Activated T-cell treated with anti-CD3 and anti-CD28 coated beads, Interleukin-2, amount 50 U/mL, for 72 hours (primary cell): ENCODE data around the gene ANAPC16. TPM values are rescaled to one million over a fixed set of nuclear protein-coding genes. Genes with fewer than 3 reads are reported as not detected.
"Not testable (repeated sequence)": the region's sequence is repeated elsewhere in the genome, so short reads cannot be mapped to it uniquely, and the experiment has no call there.

Source experiments
- ATAC-seq, 2 donors: fragments of 150-1000 bp; cut with Tn5 transposase; replicated peaks in 1 of 2; 2 replicates each; pipeline ENCODE4 v1.10.0; 2021; ENCODE audit warnings: moderate library complexity in 2 of 2, mild to moderate bottlenecking in 1 of 2
- DNase-seq, 2 donors: peaks; one replicate each; pipeline ENCODE4 v3.0.0; 2021 to 2022; ENCODE audit warnings: mixed read lengths in 1 of 2
- H3K27ac Mint-ChIP-seq: one replicate; pipeline ENCODE4 v1.8.0; 2022; ENCODE audit warnings: mild to moderate bottlenecking, moderate library complexity, mixed read lengths
- H3K27me3 Mint-ChIP-seq: one replicate; pipeline ENCODE4 v1.8.0; 2022; ENCODE audit warnings: low read depth, mixed read lengths
- H3K36me3 Mint-ChIP-seq, 2 donors: one replicate each; pipeline ENCODE4 v1.8.0; 2022; ENCODE audit warnings: mixed read lengths in 2 of 2, mild to moderate bottlenecking in 1 of 2; ENCODE audit not compliant: insufficient read depth in 2 of 2
- H3K4me1 Mint-ChIP-seq: one replicate; pipeline ENCODE4 v1.8.0; 2022; ENCODE audit warnings: low read depth, mixed read lengths
- H3K4me3 Mint-ChIP-seq, 2 donors: one replicate each; pipeline ENCODE4 v1.8.0; 2022; ENCODE audit warnings: mild to moderate bottlenecking in 2 of 2, mixed read lengths in 2 of 2, moderate library complexity in 2 of 2
- H3K9me3 Mint-ChIP-seq, 2 donors: one replicate each; pipeline ENCODE4 v1.8.0; 2022; ENCODE audit warnings: mixed read lengths in 2 of 2
- total RNA-seq, 2 donors: library from RNA; stranded (reverse); gene quantifications; one replicate each; pipeline ENCODE4 v1.2.3, GENCODE V29; 2022

Gene ANAPC16
- total RNA-seq, 2 donors from 2014 or later = 183 to 197 TPM

GRCh38 chr10:72263613-72264241 lies 47.9 kb downstream of the ANAPC16 start:
- Mint-ChIP-seq H3K4me1 (peaks cover 59% of the 10 kb centered on the region), H3K4me3 (peak overlapping the region; percentile 53 to 75), H3K9me3 (no peaks in the 10 kb centered on the region), H3K36me3 (peaks cover 0 to 1% of the 10 kb centered on the region in 2 donors), H3K27ac (peak overlapping the region; percentile 81), H3K27me3 (no peaks in the 10 kb centered on the region)
- DNase-seq (no peak), ATAC-seq (no peak)

DNA sequence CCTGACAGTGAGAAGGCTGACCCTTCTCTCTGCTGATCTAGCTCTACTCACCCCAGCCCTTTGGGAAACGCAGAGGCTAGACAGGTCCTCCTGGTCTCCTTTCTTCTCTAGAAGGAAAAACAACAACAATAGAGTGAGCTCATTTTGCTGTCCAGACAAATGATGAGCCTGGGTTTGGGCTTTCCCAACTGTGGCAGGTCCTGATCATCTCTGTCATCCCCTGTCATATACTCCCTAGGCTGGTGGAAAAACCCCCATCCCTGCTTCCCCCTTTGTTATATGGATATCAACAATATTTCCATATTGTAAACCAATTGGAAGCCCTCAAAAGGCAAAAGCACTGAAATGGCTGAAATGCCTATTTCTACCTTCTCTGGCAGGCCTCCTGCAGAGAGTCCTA lies 48.7 kb downstream of the ANAPC16 start:
- H3K27me3 Mint-ChIP-seq = no peaks in the 10 kb centered on the region
- ATAC-seq (no peak), DNase-seq (no peak)
- peaks cover 0 to 1% of the 10 kb centered on the region in 2 donors for H3K36me3 Mint-ChIP-seq
- peaks cover 51% of the 10 kb centered on the region for H3K4me1 Mint-ChIP-seq
- H3K9me3 Mint-ChIP-seq = no peaks in the 10 kb centered on the region
- H3K4me3 Mint-ChIP-seq = no peak overlapping the region
- H3K27ac Mint-ChIP-seq = no peak overlapping the region

DNA sequence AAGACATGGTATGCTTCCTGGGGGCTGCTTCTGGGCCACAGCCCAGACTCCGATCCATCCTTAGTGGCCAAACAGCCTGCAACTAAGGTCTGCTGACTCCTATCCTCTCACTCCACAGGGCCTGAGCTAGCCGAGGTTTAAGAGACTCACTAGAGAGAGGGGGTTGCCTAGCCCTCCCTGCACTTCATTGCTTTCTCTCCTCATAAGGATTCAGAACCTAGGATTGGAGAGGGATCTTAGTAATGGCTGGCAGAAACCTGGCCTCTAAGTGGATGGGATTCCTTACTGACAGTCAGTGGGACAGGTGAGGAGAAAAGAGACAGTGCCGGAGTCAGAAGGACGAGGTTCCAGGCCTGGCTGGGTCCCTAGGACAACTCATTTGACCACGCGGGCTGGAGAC lies 49.7 kb downstream of the ANAPC16 start:
- Mint-ChIP-seq H3K27me3 (no peaks in the 10 kb centered on the region), H3K4me3 (no peak overlapping the region), H3K27ac (no peak overlapping the region), H3K4me1 (peaks cover 46% of the 10 kb centered on the region), H3K36me3 (peaks cover 0 to 1% of the 10 kb centered on the region in 2 donors), H3K9me3 (no peaks in the 10 kb centered on the region)
- ATAC-seq (no peak), DNase-seq (no peak)

DNA sequence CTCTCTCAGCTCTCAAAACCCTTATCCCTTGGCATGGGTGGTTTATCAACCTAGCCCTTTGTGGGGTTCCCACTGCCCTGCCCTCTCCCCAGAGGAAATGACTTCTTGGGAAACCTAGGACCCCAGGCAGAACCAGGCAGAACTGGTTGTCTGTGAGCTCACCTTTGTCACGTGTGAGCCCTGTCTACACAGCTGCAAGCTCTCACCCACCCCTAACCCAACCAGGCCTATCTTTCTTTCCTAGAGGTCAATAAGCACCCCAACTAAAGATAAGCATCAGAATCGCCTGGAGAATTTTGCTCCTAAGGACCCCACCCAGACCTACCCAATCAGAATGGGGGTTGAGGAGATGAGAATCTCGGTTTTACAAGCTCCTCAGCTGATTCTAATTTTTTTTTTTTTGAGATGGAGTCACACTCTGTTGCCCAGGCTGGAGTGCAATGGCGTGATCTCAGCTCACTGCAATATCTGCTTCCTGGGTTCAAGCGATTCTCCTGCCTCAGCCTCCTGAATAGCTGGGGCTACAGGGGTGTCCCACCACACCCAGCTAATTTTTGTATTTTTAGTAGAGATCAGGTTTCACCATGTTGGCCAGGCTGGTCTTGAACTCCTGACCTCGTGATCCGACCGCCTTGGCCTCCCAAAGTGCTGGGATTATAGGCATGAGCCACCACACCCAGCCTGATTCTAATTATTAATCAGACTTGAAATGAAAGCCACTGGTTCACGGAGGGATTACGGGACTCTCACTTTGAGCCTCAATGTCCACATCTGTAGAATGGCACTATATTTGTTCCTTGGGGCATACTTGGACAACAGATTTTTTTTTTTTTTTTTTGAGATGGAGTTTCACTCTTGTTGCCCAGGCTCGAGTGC lies 50.4 kb downstream of the ANAPC16 start:
- Mint-ChIP-seq H3K4me3 (no peak overlapping the region), H3K9me3 (no peaks in the 10 kb centered on the region)

GRCh38 chr10:72267381-72267780 lies 51.6 kb downstream of the ANAPC16 start:
- no peaks in the 10 kb centered on the region for H3K27me3 Mint-ChIP-seq
- no peaks in the 10 kb centered on the region for H3K9me3 Mint-ChIP-seq
- H3K4me1 Mint-ChIP-seq = peaks cover 47% of the 10 kb centered on the region
- no peak overlapping the region for H3K27ac Mint-ChIP-seq
- DNase-seq = no peak
- peaks cover 0 to 1% of the 10 kb centered on the region in 2 donors for H3K36me3 Mint-ChIP-seq
- H3K4me3 Mint-ChIP-seq = no peak overlapping the region
- no peak for ATAC-seq

More for the DNA sequence above, 50.4 kb downstream of the ANAPC16 start:
- Mint-ChIP-seq H3K27me3 (no peaks in the 10 kb centered on the region), H3K4me1 (peaks cover 47% of the 10 kb centered on the region), H3K27ac (no peak overlapping the region), H3K36me3 (peaks cover 0 to 1% of the 10 kb centered on the region in 2 donors)
- DNase-seq (no peak), ATAC-seq (no peak)

GRCh38 chr10:72267819-72268399 lies 52.1 kb downstream of the ANAPC16 start:
- H3K9me3 Mint-ChIP-seq = no peaks in the 10 kb centered on the region
- DNase-seq = no peak
- H3K27ac Mint-ChIP-seq = no peak overlapping the region
- H3K4me1 Mint-ChIP-seq = peaks cover 46% of the 10 kb centered on the region
- no peak overlapping the region for H3K4me3 Mint-ChIP-seq
- peaks cover 0 to 1% of the 10 kb centered on the region in 2 donors for H3K36me3 Mint-ChIP-seq
- no peak for ATAC-seq
- no peaks in the 10 kb centered on the region for H3K27me3 Mint-ChIP-seq

DNA sequence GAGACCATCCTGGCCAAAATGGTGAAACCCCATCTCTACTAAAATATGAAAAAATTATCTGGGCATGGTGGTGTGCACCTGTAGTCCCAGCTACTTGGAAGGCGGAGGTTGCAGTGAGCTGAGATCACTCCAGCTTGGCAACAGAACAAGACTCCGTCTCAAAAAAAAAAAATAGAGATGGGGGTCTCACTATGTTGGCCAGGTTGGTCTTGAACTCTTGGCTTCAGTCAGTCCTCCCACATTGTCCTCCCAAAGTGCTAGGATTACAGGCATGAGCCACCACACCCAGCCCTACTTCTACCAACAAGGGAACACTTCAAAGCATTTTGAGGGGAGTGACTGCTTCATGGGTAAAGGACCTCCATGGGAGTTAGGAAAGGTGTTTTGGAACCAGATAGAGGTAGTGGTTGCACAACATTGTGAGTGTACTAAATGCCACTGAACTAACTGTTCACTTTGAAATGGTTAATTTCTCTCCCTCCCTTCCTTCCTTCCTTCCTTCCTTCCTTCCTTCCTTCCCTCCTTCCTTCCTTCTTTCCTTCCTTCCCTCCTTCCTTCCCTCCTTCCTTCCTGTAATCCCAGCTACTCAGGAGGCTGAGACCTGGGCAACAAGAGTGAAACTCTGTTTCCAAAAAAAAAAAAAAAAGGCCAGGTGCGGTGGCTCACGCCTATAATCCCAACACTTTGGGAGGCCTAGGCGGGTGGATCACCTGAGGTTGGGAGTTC lies 52.8 kb downstream of the ANAPC16 start:
- peaks cover 42% of the 10 kb centered on the region for H3K4me1 Mint-ChIP-seq
- not testable (repeated sequence) for H3K27ac Mint-ChIP-seq, H3K27me3 Mint-ChIP-seq, ATAC-seq, DNase-seq, H3K9me3 Mint-ChIP-seq, H3K36me3 Mint-ChIP-seq, H3K4me3 Mint-ChIP-seq

- Mint-ChIP-seq H3K27ac (peak overlapping the region; percentile 27), H3K27me3 (no peaks in the 10 kb centered on the region), H3K4me1 (peaks cover 30% of the 10 kb centered on the region), H3K36me3 (peaks cover 19 to 21% of the 10 kb centered on the region in 2 donors), H3K4me3 (peak overlapping the region; percentile 13 to 54), H3K9me3 (no peaks in the 10 kb centered on the region)
- ATAC-seq (no peak), DNase-seq (no peak)
Measured at GRCh38 chr10:72270607-72271281, 54.9 kb downstream of the ANAPC16 start.

- peak overlapping the region; percentile 92 for H3K27ac Mint-ChIP-seq
- H3K9me3 Mint-ChIP-seq = no peaks in the 10 kb centered on the region
- ATAC-seq (peak; percentile 6 to 13), DNase-seq (peak; percentile 72 to 77)
- H3K27me3 Mint-ChIP-seq = no peaks in the 10 kb centered on the region
- peaks cover 51% of the 10 kb centered on the region for H3K4me1 Mint-ChIP-seq
- H3K4me3 Mint-ChIP-seq = peak overlapping the region; percentile 90 to 96
- H3K36me3 Mint-ChIP-seq = peaks cover 27 to 28% of the 10 kb centered on the region in 2 donors
Measured at GRCh38 chr10:72272689-72273409, 57.0 kb downstream of the ANAPC16 start.

DNA sequence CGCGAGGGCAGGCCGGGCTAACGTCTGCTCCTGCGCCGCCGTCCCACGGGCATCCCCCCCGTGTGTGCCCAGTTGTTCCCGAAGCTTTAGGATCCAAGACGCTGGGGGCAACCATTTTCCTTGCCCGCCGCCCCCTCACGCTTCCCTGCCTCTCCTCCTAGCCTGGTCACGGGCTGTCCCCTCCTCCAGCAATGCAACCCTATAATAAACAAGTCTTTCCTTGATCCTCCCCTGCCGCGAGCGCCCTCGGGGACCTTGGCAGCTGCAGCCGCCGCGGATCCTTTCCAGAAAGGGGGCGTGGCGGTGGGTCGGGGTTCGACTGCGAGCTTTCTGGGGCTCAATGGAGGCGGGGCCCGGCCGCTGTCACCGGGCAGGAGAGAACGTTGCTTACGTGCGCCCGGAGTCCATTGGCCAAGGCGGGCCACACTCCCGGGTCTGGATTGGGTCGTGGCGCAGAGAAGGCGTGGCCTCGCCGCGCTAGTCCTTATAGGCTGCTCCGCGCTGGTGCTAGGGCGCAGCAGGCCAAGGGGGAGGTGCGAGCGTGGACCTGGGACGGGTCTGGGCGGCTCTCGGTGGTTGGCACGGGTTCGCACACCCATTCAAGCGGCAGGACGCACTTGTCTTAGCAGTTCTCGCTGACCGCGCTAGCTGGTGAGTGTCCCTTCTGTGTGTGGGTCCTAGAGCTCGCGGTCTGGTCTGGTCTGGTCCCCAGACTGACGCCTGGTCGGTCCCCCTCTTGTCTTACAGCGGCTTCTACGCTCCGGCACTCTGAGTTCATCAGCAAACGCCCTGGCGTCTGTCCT lies 57.8 kb downstream of the ANAPC16 start, which contains the start of gene DDIT4:
Gene DDIT4, plus strand, starts transcription at position 515 of the 803 bp plus-strand sequence. CDS start 293 bp downstream, outside the sequence.
- Mint-ChIP-seq H3K4me1 (peaks cover 59% of the 10 kb centered on the region), H3K27ac (peak within 1 kb of the TSS; percentile 98), H3K27me3 (no peaks in the 10 kb centered on the region), H3K36me3 (peaks cover 27 to 28% of the 10 kb centered on the region in 2 donors), H3K9me3 (no peaks in the 10 kb centered on the region), H3K4me3 (peak within 1 kb of the TSS; percentile 90 to 96)
- DNase-seq = peak; percentile 99
- peak; percentile 82 to 84 for ATAC-seq

DNA sequence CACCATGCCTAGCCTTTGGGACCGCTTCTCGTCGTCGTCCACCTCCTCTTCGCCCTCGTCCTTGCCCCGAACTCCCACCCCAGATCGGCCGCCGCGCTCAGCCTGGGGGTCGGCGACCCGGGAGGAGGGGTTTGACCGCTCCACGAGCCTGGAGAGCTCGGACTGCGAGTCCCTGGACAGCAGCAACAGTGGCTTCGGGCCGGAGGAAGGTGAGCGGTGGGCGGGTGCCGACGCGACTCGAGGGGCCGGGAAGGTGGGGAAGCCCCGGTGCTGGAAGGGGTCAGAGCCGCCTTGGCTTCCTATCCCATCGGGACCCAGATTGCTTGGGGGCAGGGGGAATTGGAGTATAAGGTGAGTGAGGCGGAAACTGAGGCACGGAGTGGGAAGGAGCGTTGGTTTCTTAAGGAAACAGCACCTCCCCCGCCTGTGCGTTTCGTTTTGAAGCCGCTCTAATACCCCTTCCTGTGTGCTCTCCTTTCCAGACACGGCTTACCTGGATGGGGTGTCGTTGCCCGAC lies 58.5 kb downstream of the ANAPC16 start:
- DNase-seq = no peak
- Mint-ChIP-seq H3K4me1 (peaks cover 59% of the 10 kb centered on the region), H3K27me3 (no peaks in the 10 kb centered on the region), H3K27ac (peak overlapping the region; percentile 98), H3K4me3 (peak overlapping the region; percentile 90 to 96), H3K9me3 (no peaks in the 10 kb centered on the region), H3K36me3 (peaks cover 27 to 28% of the 10 kb centered on the region in 2 donors)
- peak; percentile 0 for ATAC-seq
